ENCODE data around the gene ARRB1.

ARRB1 gene

GRCh38 chr11:75269896-75270295 is 81.6 kb downstream of the ARRB1 start:
- DNase-seq (ENCODE audit: extremely low read depth, insufficient read length), result no peak
- Histone ChIP-seq H3K27me3 (replicated peaks; ENCODE audit: control insufficient read depth, insufficient read depth, low read length) (no peaks in the 10 kb centered on the region; the same call in 1 of the 2 replicates), H3K36me3 (ENCODE audit: control insufficient read depth, insufficient read depth, low read length) (no peaks in the 10 kb centered on the region), H3K4me3 (replicated peaks; ENCODE audit: low read depth, low read length) (no peak overlapping the region)
- TF ChIP-seq CTCF (IDR thresholded peaks at IDR 0.05; ENCODE audit: insufficient read depth, low read length, poor library complexity, severe bottlenecking), result no peak

GRCh38 chr11:75269367-75269660 is 82.1 kb downstream of the ARRB1 start:
- Histone ChIP-seq H3K36me3 (ENCODE audit: control insufficient read depth, insufficient read depth, low read length) (no peaks in the 10 kb centered on the region), H3K27me3 (replicated peaks; ENCODE audit: control insufficient read depth, insufficient read depth, low read length) (no peaks in the 10 kb centered on the region; the same call in 1 of the 2 replicates), H3K4me3 (replicated peaks; ENCODE audit: low read depth, low read length) (no peak overlapping the region)
- no peak for DNase-seq (ENCODE audit: extremely low read depth, insufficient read length)
- no peak for TF ChIP-seq CTCF (IDR thresholded peaks at IDR 0.05; ENCODE audit: insufficient read depth, low read length, poor library complexity, severe bottlenecking)

GRCh38 chr11:75268626-75269366 is 82.7 kb downstream of the ARRB1 start:
- no peaks in the 10 kb centered on the region; the same call in 1 of the 2 replicates for H3K27me3 ChIP-seq (replicated peaks; ENCODE audit: control insufficient read depth, insufficient read depth, low read length)
- DNase-seq (ENCODE audit: extremely low read depth, insufficient read length), result no peak
- no peaks in the 10 kb centered on the region for H3K36me3 ChIP-seq (ENCODE audit: control insufficient read depth, insufficient read depth, low read length)
- TF ChIP-seq CTCF (IDR thresholded peaks at IDR 0.05; ENCODE audit: insufficient read depth, low read length, poor library complexity, severe bottlenecking), result no peak
- H3K4me3 ChIP-seq (replicated peaks; ENCODE audit: low read depth, low read length), result no peak overlapping the region

- H3K4me3 ChIP-seq (replicated peaks; ENCODE audit: low read depth, low read length), result no peak overlapping the region
- H3K36me3 ChIP-seq (ENCODE audit: control insufficient read depth, insufficient read depth, low read length), result no peaks in the 10 kb centered on the region
- DNase-seq (ENCODE audit: extremely low read depth, insufficient read length), result no peak
- no peak for TF ChIP-seq CTCF (IDR thresholded peaks at IDR 0.05; ENCODE audit: insufficient read depth, low read length, poor library complexity, severe bottlenecking)
- no peaks in the 10 kb centered on the region; the same call in 1 of the 2 replicates for H3K27me3 ChIP-seq (replicated peaks; ENCODE audit: control insufficient read depth, insufficient read depth, low read length)
Measured at GRCh38 chr11:75267171-75267970, 84.1 kb downstream of the ARRB1 start.

GRCh38 chr11:75265851-75266531 is 85.5 kb downstream of the ARRB1 start:
- no peaks in the 10 kb centered on the region for H3K36me3 ChIP-seq (ENCODE audit: control insufficient read depth, insufficient read depth, low read length)
- DNase-seq (ENCODE audit: extremely low read depth, insufficient read length), result no peak
- no peak for TF ChIP-seq CTCF (IDR thresholded peaks at IDR 0.05; ENCODE audit: insufficient read depth, low read length, poor library complexity, severe bottlenecking)
- no peak overlapping the region for H3K4me3 ChIP-seq (replicated peaks; ENCODE audit: low read depth, low read length)
- no peaks in the 10 kb centered on the region; the same call in 1 of the 2 replicates for H3K27me3 ChIP-seq (replicated peaks; ENCODE audit: control insufficient read depth, insufficient read depth, low read length)

All from GM06990 (cell line).